Adrenal gland (tissue), 12 donors: Measurements from ENCODE around the gene USP10. TPM values are rescaled to one million over a fixed set of nuclear protein-coding genes. Genes with fewer than 3 reads are reported as not detected.

Source experiments
- DNase-seq, 7 donors: peaks; one replicate each; pipeline ENCODE4 v3.0.0-alpha.2; 2019 to 2020
- H3K27ac ChIP-seq, 5 donors: fragments of 200-600 bp; sonication (generic) in 4 of 5; 1 replicate in 3 of 5; 2 replicates in 2 of 5; pipeline versions ENCODE4 v1.5.1 to v1.8.0; 2016 to 2020; ENCODE audit warnings: mild to moderate bottlenecking in 1 of 5
- H3K27me3 ChIP-seq: fragments of 200-600 bp; 2 replicates; pipeline ENCODE4 v1.8.0; 2021
- H3K36me3 ChIP-seq, 2 donors: fragments of 200-600 bp; replicated peaks in 1 of 2; 1 replicate in 1 of 2; 2 replicates in 1 of 2; pipeline versions ENCODE4 v1.5.1 to v1.8.0; 2018 to 2022
- H3K4me1 ChIP-seq, 2 donors: fragments of 200-600 bp; replicated peaks in 1 of 2; 1 replicate in 1 of 2; 2 replicates in 1 of 2; pipeline versions ENCODE4 v1.5.1 to v1.8.0; 2018 to 2021
- H3K4me3 ChIP-seq, 4 donors: fragments of 200-600 bp; sonication (generic) in 3 of 4; one replicate each; pipeline ENCODE4 v1.5.1; 2016 to 2018
- H3K9me3 ChIP-seq, 3 donors: fragments of 200-600 bp; sonication (generic) in 1 of 3; replicated peaks in 1 of 3; 1 replicate in 2 of 3; 2 replicates in 1 of 3; pipeline versions ENCODE4 v1.5.1 to v1.8.0; 2016 to 2021
- POLR2A ChIP-seq, 2 donors: fragments of 450-650 bp; IDR thresholded peaks; one replicate each; pipeline ENCODE4 v1.6.1; 2017; ENCODE audit warnings: antibody characterized with exemption in 2 of 2, mild to moderate bottlenecking in 2 of 2, moderate library complexity in 1 of 2
- WGBS, 4 donors: extraction: QIAGEN DNeasy Blood & Tissue Kit in 2 of 4; methylation state at CpG; one replicate each; pipeline versions ENCODE4 v1.1.5 to v1.1.7; 2013 to 2017; 5-methylcytosine and 5-hydroxymethylcytosine counted together
- intact Hi-C, 2 donors: fragments of 100-400 bp; cut with DNase I; formaldehyde crosslinking; loops; one replicate each; pipeline versions ENCODE4 v1.14.1 to v1.15.0; 2022 to 2023
- polyA plus RNA-seq, 3 donors: library from polyadenylated mRNA; stranded (reverse); fragments of 200-250 nt in 2 of 3; fragments of 350-450 nt in 1 of 3; fragmentation: Illumina TruSeq in 1 of 3; extraction: RNeasy Lipid Tissue Mini Kit (QIAGEN cat#74804) in 1 of 3; gene quantifications; one replicate each; pipeline ENCODE4 v1.2.3, GENCODE V29; 2013 to 2014
- total RNA-seq, 9 donors: library from RNA; depleted of rRNA in 4 of 9; stranded (reverse); fragments of >200 nt in 4 of 9; fragments of 120-200 nt in 1 of 9; fragmentation: NEBNext Ultra II Directional in 1 of 9; extraction: Animal tissue kit (Norgen Biotek cat#: 25700) in 1 of 9; gene quantifications; one replicate each; pipeline versions ENCODE4 v1.1.0 to v1.2.4, GENCODE V29; 2013 to 2023
- TF ChIP-seq, protein P1 (sequence below), 6 experiments: fragments of 450-650 bp in 4 of 6; fragments of 200-600 bp in 2 of 6; sonication (generic) in 1 of 6; IDR thresholded peaks; 1 replicate in 5 of 6; 2 replicates in 1 of 6; pipeline versions ENCODE4 v1.5.1 to v1.8.0; 2016 to 2021; ENCODE audit warnings: antibody characterized with exemption in 6 of 6, mild to moderate bottlenecking in 2 of 6, moderate library complexity in 1 of 6
- donor health status: healthy with polysubstance abuse.
- donor health status: Bipolar disorder and iron deficiency.
- donor health status: DM: yes; HTN: yes; CAD: no.
- donor health status: DM: no; HTN: no; CAD: no.
- donor health status: DM: no; HTN: no; CAD: no.
- donor health status: DM: yes; HTN: yes; CAD: no.

Gene USP10
- total and polyA plus RNA-seq, 12 donors = 16.2 to 154 (median 60.4) TPM

DNA sequence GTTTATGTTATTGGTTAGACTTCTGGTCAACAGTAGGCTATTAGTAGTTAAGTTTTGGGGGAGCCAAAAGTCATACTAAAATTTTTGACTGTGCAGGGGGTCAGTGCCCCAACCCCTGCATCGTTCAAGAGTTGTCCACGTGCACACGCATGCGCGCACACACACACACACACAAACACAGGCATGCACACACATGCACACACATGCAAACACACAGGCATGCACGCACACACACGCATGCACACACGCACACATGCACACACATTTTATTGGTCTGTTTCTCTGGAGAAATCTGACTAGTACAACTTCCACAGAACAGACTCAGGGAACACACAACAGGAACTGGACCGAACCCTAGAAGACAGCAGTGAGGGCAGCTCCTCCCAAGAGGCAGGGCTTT, 24.4 kb upstream of the USP10 start:
- WGBS, 4 donors = 77 to 93% (median 81%) methylated on average over 9 of the region's 9 CpGs
- Histone ChIP-seq H3K4me3 (no peak overlapping the region), H3K36me3 (no peaks in the 10 kb centered on the region), H3K9me3 (no peaks in the 10 kb centered on the region), H3K27ac (no peak overlapping the region), H3K4me1 (no peaks in the 10 kb centered on the region), H3K27me3 (no peaks in the 10 kb centered on the region)
- intact Hi-C loops = loop anchor here in 1 of 2 donors (5.0 kb wide), 1 partner anchor 42 kb away; no protein-coding TSS in a partner anchor
- no peak for DNase-seq
- no peak for TF ChIP-seq POLR2A (IDR thresholded peaks at IDR 0.05)
- TF ChIP-seq, protein P1, sequence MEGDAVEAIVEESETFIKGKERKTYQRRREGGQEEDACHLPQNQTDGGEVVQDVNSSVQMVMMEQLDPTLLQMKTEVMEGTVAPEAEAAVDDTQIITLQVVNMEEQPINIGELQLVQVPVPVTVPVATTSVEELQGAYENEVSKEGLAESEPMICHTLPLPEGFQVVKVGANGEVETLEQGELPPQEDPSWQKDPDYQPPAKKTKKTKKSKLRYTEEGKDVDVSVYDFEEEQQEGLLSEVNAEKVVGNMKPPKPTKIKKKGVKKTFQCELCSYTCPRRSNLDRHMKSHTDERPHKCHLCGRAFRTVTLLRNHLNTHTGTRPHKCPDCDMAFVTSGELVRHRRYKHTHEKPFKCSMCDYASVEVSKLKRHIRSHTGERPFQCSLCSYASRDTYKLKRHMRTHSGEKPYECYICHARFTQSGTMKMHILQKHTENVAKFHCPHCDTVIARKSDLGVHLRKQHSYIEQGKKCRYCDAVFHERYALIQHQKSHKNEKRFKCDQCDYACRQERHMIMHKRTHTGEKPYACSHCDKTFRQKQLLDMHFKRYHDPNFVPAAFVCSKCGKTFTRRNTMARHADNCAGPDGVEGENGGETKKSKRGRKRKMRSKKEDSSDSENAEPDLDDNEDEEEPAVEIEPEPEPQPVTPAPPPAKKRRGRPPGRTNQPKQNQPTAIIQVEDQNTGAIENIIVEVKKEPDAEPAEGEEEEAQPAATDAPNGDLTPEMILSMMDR (IDR thresholded peaks at IDR 0.05) = no peak

DNA sequence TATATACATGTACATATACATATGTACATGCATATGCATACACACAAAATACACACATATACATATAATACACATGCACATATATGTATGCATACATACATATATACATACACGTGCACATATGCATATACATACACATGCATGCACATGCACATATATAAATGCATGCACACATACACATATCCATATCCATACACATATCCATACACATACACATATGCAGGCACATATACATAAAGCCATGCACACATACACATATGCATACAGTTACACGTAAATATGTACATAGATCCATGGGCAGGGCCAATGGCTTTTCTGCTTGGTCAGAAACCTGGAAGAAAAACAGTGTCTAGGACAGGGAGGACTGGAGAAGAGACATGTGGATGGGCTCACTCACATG, 23.9 kb upstream of the USP10 start:
- Histone ChIP-seq H3K36me3 (no peaks in the 10 kb centered on the region), H3K27me3 (no peaks in the 10 kb centered on the region), H3K9me3 (no peaks in the 10 kb centered on the region), H3K4me3 (no peak overlapping the region), H3K4me1 (no peaks in the 10 kb centered on the region), H3K27ac (no peak overlapping the region)
- no peak for DNase-seq
- TF ChIP-seq, protein P1 (IDR thresholded peaks at IDR 0.05) = no peak
- intact Hi-C loops = loop anchor here in 1 of 2 donors (5.0 kb wide), 1 partner anchor 41 kb away; no protein-coding TSS in a partner anchor
- 83 to 92% (median 86%) methylated on average over 2 of the region's 2 CpGs for WGBS, 4 donors

DNA sequence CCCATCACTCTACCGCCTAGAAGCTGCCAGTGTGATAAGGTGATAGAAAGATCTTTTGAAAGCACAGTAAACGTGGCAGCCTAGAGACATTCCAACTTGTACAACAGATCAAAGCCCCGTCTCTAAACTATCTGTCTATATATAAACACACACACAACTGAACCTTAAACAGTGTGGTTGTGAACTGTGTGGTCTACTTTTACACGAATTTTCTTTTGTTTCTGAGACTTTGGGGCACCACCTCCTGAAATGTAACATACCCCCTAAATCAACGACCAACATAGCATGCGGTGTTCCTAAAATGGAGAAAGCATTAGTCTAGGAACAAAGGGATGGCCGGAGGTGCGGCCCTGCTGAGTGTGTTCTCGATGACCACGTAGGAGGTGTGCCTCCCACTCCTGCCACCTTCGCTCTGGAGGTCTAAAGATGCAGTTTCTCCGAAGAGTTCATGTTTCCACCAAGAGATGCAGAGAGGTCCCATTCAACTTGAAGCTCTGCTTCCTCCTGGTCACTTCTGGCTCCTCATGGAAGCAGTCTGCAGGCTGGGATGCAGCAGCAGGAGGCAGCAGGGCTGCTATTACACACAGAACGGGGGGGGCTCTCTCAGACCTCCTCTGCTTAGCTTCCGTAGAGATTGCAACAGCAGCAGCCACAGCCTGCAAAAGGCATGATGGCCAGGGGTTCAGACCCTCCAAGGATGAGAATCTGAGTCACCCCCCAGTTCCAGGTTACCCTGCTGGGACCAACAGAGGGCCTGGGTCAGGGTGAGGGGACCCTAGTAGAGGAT, 22.6 kb upstream of the USP10 start:
- 71 to 79% (median 76%) methylated on average over 13 to 14 of the region's 14 CpGs for WGBS, 4 donors
- no peaks in the 10 kb centered on the region for H3K27me3 ChIP-seq
- no peak overlapping the region for H3K4me3 ChIP-seq
- H3K9me3 ChIP-seq = no peaks in the 10 kb centered on the region
- DNase-seq = no peak
- no peak for TF ChIP-seq POLR2A (IDR thresholded peaks at IDR 0.05)
- TF ChIP-seq, protein P1 (IDR thresholded peaks at IDR 0.05) = no peak
- H3K36me3 ChIP-seq = no peaks in the 10 kb centered on the region
- no peaks in the 10 kb centered on the region for H3K4me1 ChIP-seq
- intact Hi-C loops = loop anchor here in 1 of 2 donors (5.0 kb wide), 1 partner anchor 40 kb away; no protein-coding TSS in a partner anchor
- H3K27ac ChIP-seq = no peak overlapping the region

DNA sequence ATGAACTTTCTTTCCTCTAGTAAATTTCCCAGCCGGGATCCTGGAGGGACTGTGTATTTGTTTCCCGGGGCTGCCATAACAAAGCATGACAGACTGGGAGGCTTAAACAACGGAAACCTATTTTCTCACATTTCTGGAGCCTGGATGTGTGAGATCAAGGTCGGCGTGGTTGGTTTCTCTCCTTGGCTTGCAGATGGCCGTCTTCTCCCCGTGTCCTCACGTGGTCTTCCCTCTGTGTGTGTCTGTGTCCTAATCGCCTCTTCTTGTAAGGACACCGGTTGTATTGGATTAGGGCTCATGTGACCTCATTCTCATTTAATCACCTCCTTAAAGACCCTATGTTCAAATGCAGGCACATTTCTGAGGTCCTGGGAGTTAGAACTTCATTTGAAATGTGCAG, 22.0 kb upstream of the USP10 start:
- no peaks in the 10 kb centered on the region for H3K9me3 ChIP-seq
- no peak overlapping the region for H3K27ac ChIP-seq
- H3K27me3 ChIP-seq = no peaks in the 10 kb centered on the region
- no peak for DNase-seq
- no peak overlapping the region for H3K4me3 ChIP-seq
- TF ChIP-seq POLR2A (IDR thresholded peaks at IDR 0.05) = no peak
- no peaks in the 10 kb centered on the region for H3K36me3 ChIP-seq
- 67 to 75% (median 71%) methylated on average over 10 of the region's 10 CpGs for WGBS, 4 donors
- H3K4me1 ChIP-seq = no peaks in the 10 kb centered on the region
- intact Hi-C loops = loop anchor here in 1 of 2 donors (5.0 kb wide), 1 partner anchor 39 kb away; no protein-coding TSS in a partner anchor
